T-cell (primary cell): ENCODE data around the gene STX12. TPM values are rescaled to one million over a fixed set of nuclear protein-coding genes. Genes with fewer than 3 reads are reported as not detected.

ENCODE experiments used
- ATAC-seq, 4 experiments: fragments of 200-7000 bp in 3 of 4; fragments of 150-1000 bp in 1 of 4; cut with Tn5 transposase; replicated peaks in 1 of 4; 1 replicate in 3 of 4; 2 replicates in 1 of 4; pipeline ENCODE4 v1.10.0; 2021; ENCODE audit warnings: moderate library complexity in 3 of 4, mild to moderate bottlenecking in 2 of 4, moderate number of reproducible peaks in 1 of 4
- CTCF ChIA-PET, 2 donors: fragments of 300-600 bp; sonication (Branson Sonifier 250); formaldehyde crosslinking; loops; one replicate each; lab custom pipeline; 2022; ENCODE audit warnings: antibody characterized with exemption in 2 of 2; lab: Charles Lee
- POLR2A ChIA-PET, 2 donors: fragments of 300-600 bp; sonication (Branson Sonifier 250); formaldehyde crosslinking; loops; one replicate each; lab custom pipeline; 2022; ENCODE audit warnings: antibody characterized with exemption in 2 of 2; lab: Charles Lee
- DNase-seq, 35 experiments: peaks; one replicate each; pipeline versions ENCODE4 v3.0.0 to v3.0.0-alpha.2; 2013 to 2023
- H3K27ac ChIP-seq: one replicate; pipeline ENCODE4 v1.5.1; 2013; ENCODE audit warnings: low read length
- H3K27me3 ChIP-seq, 2 experiments: replicated peaks in 1 of 2; 1 replicate in 1 of 2; 2 replicates in 1 of 2; pipeline versions ENCODE4 v1.6.1 to v1.7.0; 2013; ENCODE audit warnings: low read length in 1 of 2, mixed read lengths in 1 of 2; ENCODE audit not compliant: control insufficient read depth in 2 of 2, insufficient read depth in 2 of 2; ENCODE audit errors: extremely low read depth in 1 of 2
- H3K36me3 ChIP-seq, 2 donors: 1 replicate in 1 of 2; 2 replicates in 1 of 2; pipeline versions ENCODE4 v1.6.1 to v1.7.0; 2013; ENCODE audit warnings: low read length in 1 of 2; ENCODE audit not compliant: control insufficient read depth in 2 of 2, insufficient read depth in 1 of 2; ENCODE audit errors: extremely low read depth in 1 of 2
- H3K4me1 ChIP-seq, 2 experiments: 1 replicate in 1 of 2; 2 replicates in 1 of 2; pipeline versions ENCODE4 v1.6.1 to v1.7.0; 2013; ENCODE audit warnings: low read length in 2 of 2, mixed read lengths in 1 of 2; ENCODE audit not compliant: insufficient read depth in 2 of 2, control insufficient read depth in 1 of 2; ENCODE audit errors: extremely low read depth in 1 of 2
- H3K4me3 ChIP-seq, 2 donors: 1 replicate in 1 of 2; 2 replicates in 1 of 2; pipeline versions ENCODE4 v1.5.1 to v1.7.0; 2013; ENCODE audit warnings: mild to moderate bottlenecking in 2 of 2, low read length in 1 of 2, moderate library complexity in 1 of 2; ENCODE audit not compliant: control insufficient read depth in 1 of 2; ENCODE audit errors: extremely low read depth in 1 of 2
- H3K9me3 ChIP-seq: 2 replicates; pipeline ENCODE4 v1.7.0; 2013
- H3K27ac Mint-ChIP-seq, 2 donors: one replicate each; pipeline ENCODE4 v1.8.0; 2020 to 2021; ENCODE audit warnings: mild to moderate bottlenecking in 2 of 2, mixed read lengths in 2 of 2
- H3K27me3 Mint-ChIP-seq, 2 donors: one replicate each; pipeline ENCODE4 v1.8.0; 2021 to 2022; ENCODE audit warnings: mixed read lengths in 2 of 2
- H3K36me3 Mint-ChIP-seq: one replicate; pipeline ENCODE4 v1.8.0; 2021; ENCODE audit warnings: mixed read lengths
- H3K4me1 Mint-ChIP-seq, 3 donors: one replicate each; pipeline ENCODE4 v1.8.0; 2020 to 2022; ENCODE audit warnings: mixed read lengths in 3 of 3, mild to moderate bottlenecking in 1 of 3
- H3K4me3 Mint-ChIP-seq, 3 donors: one replicate each; pipeline ENCODE4 v1.8.0; 2020 to 2022; ENCODE audit warnings: mild to moderate bottlenecking in 3 of 3, mixed read lengths in 3 of 3, moderate library complexity in 3 of 3
- H3K9me3 Mint-ChIP-seq, 3 donors: one replicate each; pipeline ENCODE4 v1.8.0; 2020 to 2022; ENCODE audit warnings: mixed read lengths in 3 of 3
- WGBS: methylation state at CpG from one replicate; pipeline ENCODE4 v1.1.5; 2013; ENCODE audit warnings: missing lambda C conversion rate; ENCODE audit not compliant: insufficient coverage; 5-methylcytosine and 5-hydroxymethylcytosine counted together
- total RNA-seq, 35 experiments: library from RNA in 6 of 35; stranded (reverse) in 6 of 35; fragments of 120-200 nt in 1 of 35; gene quantifications; one replicate each; pipeline versions ENCODE4 v1.2.1 to v1.2.4 and lab custom pipeline; 2013 to 2026

STX12 gene
- total RNA-seq, 5 donors from 2014 or later (not counting 1 experiment from before 2014, with no cell fraction given): 21.2 to 31.4 (median 27.4) TPM

GRCh38 chr1:27779122-27779521, 6.1 kb downstream of the STX12 start:
- H3K9me3 ChIP-seq: no peaks in the 10 kb centered on the region
- no peak overlapping the region for H3K27ac ChIP-seq
- no peak overlapping the region for H3K4me3 Mint-ChIP-seq
- WGBS: no CpG with 5 or more reads among the region's 4 CpGs
- ATAC-seq (no peak), DNase-seq (no peak)
- H3K4me1 Mint-ChIP-seq: peaks cover 32 to 35% (median 32%) of the 10 kb centered on the region in 3 donors
- CTCF ChIA-PET: interaction anchor here in 1 of 2 donors (0.6 kb wide), 1 partner anchor 19 kb away, joined by 8 read pairs; no protein-coding TSS in a partner anchor
- peaks cover 9% of the 10 kb centered on the region for H3K36me3 Mint-ChIP-seq
- no peaks in the 10 kb centered on the region for H3K27me3 ChIP-seq
- peaks cover 4 to 6% of the 10 kb centered on the region in 2 experiments for H3K4me1 ChIP-seq
- H3K27ac Mint-ChIP-seq: no peak overlapping the region
- POLR2A ChIA-PET: interaction anchor here in 1 of 2 donors (0.7 kb wide), 1 partner anchor 620 kb away, joined by 3 read pairs; no protein-coding TSS in a partner anchor
- H3K36me3 ChIP-seq: peaks cover 0 to 7% of the 10 kb centered on the region in 2 donors
- no peaks in the 10 kb centered on the region for H3K9me3 Mint-ChIP-seq
- no peak overlapping the region for H3K4me3 ChIP-seq
- H3K27me3 Mint-ChIP-seq: no peaks in the 10 kb centered on the region

GRCh38 chr1:27782950-27783349, 9.9 kb downstream of the STX12 start:
- ATAC-seq: no peak
- DNase-seq: no peak
- ChIA-PET CTCF (no interaction called here), POLR2A (no interaction called here)
- H3K36me3 ChIP-seq: peaks cover 0 to 7% of the 10 kb centered on the region in 2 donors
- Mint-ChIP-seq H3K36me3 (peaks cover 4% of the 10 kb centered on the region), H3K4me1 (peaks cover 27 to 39% (median 31%) of the 10 kb centered on the region in 3 donors), H3K27ac (peak overlapping the region in 1 of 2 donors; percentile 17), H3K4me3 (no peak overlapping the region), H3K9me3 (no peaks in the 10 kb centered on the region), H3K27me3 (no peaks in the 10 kb centered on the region)
- no peaks in the 10 kb centered on the region for H3K4me1 ChIP-seq
- no peaks in the 10 kb centered on the region for H3K9me3 ChIP-seq
- 100% methylated on average over 1 of the region's 3 CpGs for WGBS
- no peak overlapping the region for H3K27ac ChIP-seq
- no peak overlapping the region for H3K4me3 ChIP-seq
- no peaks in the 10 kb centered on the region for H3K27me3 ChIP-seq

GRCh38 chr1:27784700-27785099, 11.7 kb downstream of the STX12 start:
- Histone ChIP-seq H3K36me3 (peaks cover under 1 to 15% of the 10 kb centered on the region in 2 donors), H3K27ac (no peak overlapping the region), H3K27me3 (no peaks in the 10 kb centered on the region), H3K4me3 (no peak overlapping the region), H3K9me3 (no peaks in the 10 kb centered on the region), H3K4me1 (no peaks in the 10 kb centered on the region)
- H3K27me3 Mint-ChIP-seq: no peaks in the 10 kb centered on the region
- no CpG with 5 or more reads among the region's 1 CpG for WGBS
- no peak overlapping the region for H3K27ac Mint-ChIP-seq
- H3K36me3 Mint-ChIP-seq: peaks cover 15% of the 10 kb centered on the region
- POLR2A ChIA-PET: interaction anchor here (0.5 to 0.7 kb wide), 2 partner anchors 14 to 1230 kb away, joined by 3 to 4 read pairs; no protein-coding TSS in a partner anchor
- no peak overlapping the region for H3K4me3 Mint-ChIP-seq
- no peak for ATAC-seq
- DNase-seq: no peak
- peaks cover 26 to 32% (median 26%) of the 10 kb centered on the region in 3 donors for H3K4me1 Mint-ChIP-seq
- no peaks in the 10 kb centered on the region for H3K9me3 Mint-ChIP-seq
- CTCF ChIA-PET: no interaction called here

GRCh38 chr1:27785781-27786455, 12.9 kb downstream of the STX12 start:
- Histone ChIP-seq H3K4me1 (no peaks in the 10 kb centered on the region), H3K27me3 (no peaks in the 10 kb centered on the region), H3K27ac (no peak overlapping the region), H3K9me3 (no peaks in the 10 kb centered on the region), H3K36me3 (peaks cover 5 to 20% of the 10 kb centered on the region in 2 donors), H3K4me3 (no peak overlapping the region)
- Mint-ChIP-seq H3K27ac (peak overlapping the region; percentile 20 to 75), H3K36me3 (peaks cover 22% of the 10 kb centered on the region), H3K27me3 (no peaks in the 10 kb centered on the region), H3K4me3 (no peak overlapping the region), H3K9me3 (no peaks in the 10 kb centered on the region), H3K4me1 (peaks cover 26% of the 10 kb centered on the region in 3 donors)
- POLR2A ChIA-PET: no interaction called here
- CTCF ChIA-PET: interaction anchor here in 1 of 2 donors (0.6 to 1.1 kb wide), 2 partner anchors 12 to 1279 kb away, joined by 3 read pairs; no protein-coding TSS in a partner anchor
- ATAC-seq: no peak
- no peak for DNase-seq

- POLR2A ChIA-PET: interaction anchor here in 1 of 2 donors (0.5 kb wide), 1 partner anchor 882 kb away, joined by 4 read pairs; no protein-coding TSS in a partner anchor
- H3K36me3 ChIP-seq: peaks cover 5 to 27% of the 10 kb centered on the region in 2 donors
- no peaks in the 10 kb centered on the region for H3K9me3 ChIP-seq
- H3K27me3 ChIP-seq: no peaks in the 10 kb centered on the region
- ATAC-seq (no peak), DNase-seq (no peak)
- Mint-ChIP-seq H3K36me3 (peaks cover 28% of the 10 kb centered on the region), H3K4me3 (no peak overlapping the region), H3K4me1 (peaks cover 20 to 22% (median 21%) of the 10 kb centered on the region in 3 donors), H3K9me3 (no peaks in the 10 kb centered on the region), H3K27me3 (no peaks in the 10 kb centered on the region), H3K27ac (peak overlapping the region in 1 of 2 donors; percentile 41)
- no peak overlapping the region for H3K27ac ChIP-seq
- no peak overlapping the region for H3K4me3 ChIP-seq
- H3K4me1 ChIP-seq: no peaks in the 10 kb centered on the region
- CTCF ChIA-PET: no interaction called here
Observed at GRCh38 chr1:27787895-27788294, 14.9 kb downstream of the STX12 start.

- H3K4me1 ChIP-seq: no peaks in the 10 kb centered on the region
- Mint-ChIP-seq H3K36me3 (peaks cover 40% of the 10 kb centered on the region), H3K9me3 (no peaks in the 10 kb centered on the region), H3K27ac (no peak overlapping the region), H3K4me3 (no peak overlapping the region), H3K27me3 (no peaks in the 10 kb centered on the region), H3K4me1 (peaks cover 17 to 20% (median 20%) of the 10 kb centered on the region in 3 donors)
- no peaks in the 10 kb centered on the region for H3K27me3 ChIP-seq
- no peak overlapping the region for H3K4me3 ChIP-seq
- CTCF ChIA-PET: interaction anchor here in 1 of 2 donors (0.5 kb wide), 1 partner anchor 427 kb away, joined by 3 read pairs; no protein-coding TSS in a partner anchor
- H3K36me3 ChIP-seq: peaks cover 5 to 44% of the 10 kb centered on the region in 2 donors
- no peak overlapping the region for H3K27ac ChIP-seq
- DNase-seq (no peak), ATAC-seq (no peak)
- no peaks in the 10 kb centered on the region for H3K9me3 ChIP-seq
- 86% methylated on average over 1 of the region's 4 CpGs for WGBS
- POLR2A ChIA-PET: interaction anchor here in 1 of 2 donors (0.6 kb wide), 1 partner anchor 10 kb away, joined by 6 read pairs; no protein-coding TSS in a partner anchor
Observed at GRCh38 chr1:27789540-27790041, 16.6 kb downstream of the STX12 start.
